ENCODE measurements around the gene DERL3. TPM values are rescaled to one million over a fixed set of nuclear protein-coding genes. Genes with fewer than 3 reads are reported as not detected.
A peak's percentile ranks its signal among the peaks of the same experiment; 100 is the strongest.

DERL3 gene
- total RNA-seq, 5 donors from 2014 or later (not counting 1 experiment from before 2014, with no cell fraction given): 1.2 to 3.9 (median 2.8) TPM

DNA sequence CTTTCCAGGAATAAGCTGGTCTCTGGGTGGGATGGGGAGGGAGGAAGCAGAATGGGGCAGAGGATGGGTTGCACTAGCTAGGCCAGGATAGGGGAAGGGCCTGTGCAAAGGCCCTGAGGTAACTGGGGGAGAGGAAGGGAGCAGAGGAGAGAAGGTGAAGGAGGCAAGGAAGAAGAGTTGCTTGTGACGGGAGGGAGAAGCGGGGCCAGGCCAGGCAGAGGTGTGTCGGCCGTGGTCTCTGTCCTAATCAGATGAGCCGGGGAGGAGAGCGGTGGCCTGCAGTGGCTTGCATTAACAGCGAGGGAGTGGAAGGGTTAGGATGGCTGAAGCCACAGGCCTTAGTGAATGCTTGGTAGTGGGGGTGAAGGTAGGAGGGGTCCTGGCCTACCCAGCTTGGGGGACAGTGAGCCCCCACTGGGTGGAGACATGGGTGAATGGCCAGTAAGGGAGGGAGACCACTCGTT, 6.0 kb upstream of the DERL3 start:
- no peaks in the 10 kb centered on the region for H3K27me3 Mint-ChIP-seq
- DNase-seq: no peak
- no peak for ATAC-seq (replicated peaks in 1 of 4)
- H3K4me3 Mint-ChIP-seq: no peak overlapping the region
- WGBS (ENCODE audit: insufficient coverage): 89% methylated on average over 7 of the region's 8 CpGs
- H3K36me3 ChIP-seq (ENCODE audit: control insufficient read depth in 2 of 2, extremely low read depth in 1 of 2, insufficient read depth in 1 of 2, low read length in 1 of 2): no peaks in the 10 kb centered on the region
- H3K36me3 Mint-ChIP-seq: no peaks in the 10 kb centered on the region
- H3K27ac ChIP-seq (ENCODE audit: low read length): no peak overlapping the region
- peaks cover 0 to 4% (median 1%) of the 10 kb centered on the region in 3 donors for H3K4me1 Mint-ChIP-seq
- ChIA-PET CTCF (interaction anchor here in 1 of 2 donors (1.3 kb wide), 1 partner anchor 12 kb away, joined by 5 read pairs; the partner anchor contains the start of gene SLC2A11), POLR2A (no interaction called here)
- H3K9me3 Mint-ChIP-seq: no peaks in the 10 kb centered on the region
- no peak overlapping the region for H3K4me3 ChIP-seq (ENCODE audit: control insufficient read depth in 1 of 2, extremely low read depth in 1 of 2, low read length in 1 of 2)
- no peak overlapping the region for H3K27ac Mint-ChIP-seq
- no peaks in the 10 kb centered on the region for H3K9me3 ChIP-seq
- peaks cover 0 to 12% of the 10 kb centered on the region in 2 experiments for H3K4me1 ChIP-seq (ENCODE audit: control insufficient read depth in 1 of 2, extremely low read depth in 1 of 2, insufficient read depth in 2 of 2, low read length in 2 of 2)
- H3K27me3 ChIP-seq (replicated peaks in 1 of 2; ENCODE audit: control insufficient read depth in 2 of 2, extremely low read depth in 1 of 2, insufficient read depth in 2 of 2, low read length in 1 of 2): peaks cover 0 to 14% of the 10 kb centered on the region in 2 experiments

DNA sequence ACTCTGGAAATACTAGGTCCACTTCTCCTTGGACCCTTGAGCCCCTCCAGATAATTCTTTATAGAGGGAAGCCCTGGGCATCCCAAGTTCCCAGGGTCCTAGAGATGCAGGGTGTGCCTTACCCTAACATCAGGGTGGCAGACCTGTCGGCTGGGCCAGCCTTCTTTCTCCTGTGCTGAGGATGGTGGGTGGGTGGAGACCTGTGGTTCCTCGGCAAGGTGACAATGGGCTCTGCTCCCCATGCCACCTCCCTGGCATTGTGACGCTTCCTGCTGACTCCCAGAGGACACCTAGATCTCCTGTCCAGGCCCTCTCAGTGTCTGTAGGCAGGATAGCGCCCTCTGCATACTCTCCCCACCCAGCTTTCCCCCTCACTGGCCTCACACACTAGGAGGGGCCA, 3.8 kb upstream of the DERL3 start:
- no peaks in the 10 kb centered on the region for H3K9me3 Mint-ChIP-seq
- Histone ChIP-seq H3K9me3 (no peaks in the 10 kb centered on the region), H3K27ac (ENCODE audit: low read length) (no peak overlapping the region), H3K4me1 (ENCODE audit: control insufficient read depth in 1 of 2, extremely low read depth in 1 of 2, insufficient read depth in 2 of 2, low read length in 2 of 2) (peaks cover 0 to 26% of the 10 kb centered on the region in 2 experiments), H3K36me3 (ENCODE audit: control insufficient read depth in 2 of 2, extremely low read depth in 1 of 2, insufficient read depth in 1 of 2, low read length in 1 of 2) (no peaks in the 10 kb centered on the region), H3K27me3 (replicated peaks in 1 of 2; ENCODE audit: control insufficient read depth in 2 of 2, extremely low read depth in 1 of 2, insufficient read depth in 2 of 2, low read length in 1 of 2) (peaks cover 0 to 5% of the 10 kb centered on the region in 2 experiments), H3K4me3 (ENCODE audit: control insufficient read depth in 1 of 2, extremely low read depth in 1 of 2, low read length in 1 of 2) (no peak overlapping the region)
- peaks cover 15 to 19% (median 18%) of the 10 kb centered on the region in 3 donors for H3K4me1 Mint-ChIP-seq
- no peaks in the 10 kb centered on the region for H3K27me3 Mint-ChIP-seq
- no peak for DNase-seq
- ATAC-seq (replicated peaks in 1 of 4): no peak
- ChIA-PET POLR2A (interaction anchor here in 1 of 2 donors (0.6 kb wide), 1 partner anchor 130 kb away, joined by 5 read pairs; no protein-coding TSS in a partner anchor), CTCF (no interaction called here)
- no peak overlapping the region for H3K4me3 Mint-ChIP-seq
- 64% methylated on average over 4 of the region's 4 CpGs for WGBS (ENCODE audit: insufficient coverage)
- H3K36me3 Mint-ChIP-seq: no peaks in the 10 kb centered on the region
- no peak overlapping the region for H3K27ac Mint-ChIP-seq

DNA sequence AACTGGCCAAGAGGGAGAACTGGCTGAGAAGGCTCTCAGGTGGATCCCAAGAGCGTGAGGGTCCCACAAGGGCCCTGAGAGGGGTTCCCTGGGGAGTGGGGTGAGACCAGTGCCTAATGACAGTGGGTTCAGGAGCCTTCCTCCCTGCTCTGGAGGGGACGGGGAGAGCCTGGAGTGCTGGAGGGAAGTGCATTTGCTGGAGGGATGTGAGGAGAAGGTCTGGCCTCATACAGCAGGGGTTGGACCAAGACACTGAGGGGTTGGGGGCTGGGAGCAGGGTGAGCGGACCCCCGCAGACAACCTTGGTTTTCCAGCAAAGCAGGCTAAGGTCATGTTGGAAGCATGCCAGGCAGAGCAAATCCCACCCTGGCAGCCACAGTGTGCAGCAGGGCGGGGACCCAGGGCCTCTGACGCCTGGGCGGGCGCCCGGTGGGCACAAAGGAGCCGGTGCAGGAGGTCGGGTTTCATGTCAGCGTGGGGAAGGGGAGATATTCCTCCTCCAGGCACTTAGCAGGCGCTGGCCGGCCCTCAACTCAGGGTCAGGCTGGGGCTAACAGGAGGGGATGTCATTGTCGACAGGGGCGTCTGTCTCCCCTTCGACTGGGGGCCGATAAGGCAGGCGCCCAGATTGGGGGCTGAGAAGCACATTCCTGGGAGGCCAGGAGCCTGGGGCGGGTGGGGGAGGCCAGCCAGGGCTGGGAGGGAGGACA, 3.1 kb upstream of the DERL3 start:
- H3K27ac ChIP-seq (ENCODE audit: low read length): no peak overlapping the region
- 92% methylated on average over 16 of the region's 20 CpGs for WGBS (ENCODE audit: insufficient coverage)
- peaks cover 15 to 22% (median 21%) of the 10 kb centered on the region in 3 donors for H3K4me1 Mint-ChIP-seq
- no peaks in the 10 kb centered on the region for H3K9me3 ChIP-seq
- no peaks in the 10 kb centered on the region for H3K36me3 Mint-ChIP-seq
- no peak overlapping the region for H3K4me3 ChIP-seq (ENCODE audit: control insufficient read depth in 1 of 2, extremely low read depth in 1 of 2, low read length in 1 of 2)
- ATAC-seq (replicated peaks in 1 of 4): no peak
- H3K27ac Mint-ChIP-seq: no peak overlapping the region
- no peaks in the 10 kb centered on the region for H3K27me3 Mint-ChIP-seq
- DNase-seq: no peak
- CTCF ChIA-PET: no interaction called here
- no peaks in the 10 kb centered on the region for H3K9me3 Mint-ChIP-seq
- H3K36me3 ChIP-seq (ENCODE audit: control insufficient read depth in 2 of 2, extremely low read depth in 1 of 2, insufficient read depth in 1 of 2, low read length in 1 of 2): no peaks in the 10 kb centered on the region
- H3K4me3 Mint-ChIP-seq: no peak overlapping the region
- POLR2A ChIA-PET: no interaction called here
- peaks cover 0 to 26% of the 10 kb centered on the region in 2 experiments for H3K4me1 ChIP-seq (ENCODE audit: control insufficient read depth in 1 of 2, extremely low read depth in 1 of 2, insufficient read depth in 2 of 2, low read length in 2 of 2)
- peaks cover 0 to 5% of the 10 kb centered on the region in 2 experiments for H3K27me3 ChIP-seq (replicated peaks in 1 of 2; ENCODE audit: control insufficient read depth in 2 of 2, extremely low read depth in 1 of 2, insufficient read depth in 2 of 2, low read length in 1 of 2)

DNA sequence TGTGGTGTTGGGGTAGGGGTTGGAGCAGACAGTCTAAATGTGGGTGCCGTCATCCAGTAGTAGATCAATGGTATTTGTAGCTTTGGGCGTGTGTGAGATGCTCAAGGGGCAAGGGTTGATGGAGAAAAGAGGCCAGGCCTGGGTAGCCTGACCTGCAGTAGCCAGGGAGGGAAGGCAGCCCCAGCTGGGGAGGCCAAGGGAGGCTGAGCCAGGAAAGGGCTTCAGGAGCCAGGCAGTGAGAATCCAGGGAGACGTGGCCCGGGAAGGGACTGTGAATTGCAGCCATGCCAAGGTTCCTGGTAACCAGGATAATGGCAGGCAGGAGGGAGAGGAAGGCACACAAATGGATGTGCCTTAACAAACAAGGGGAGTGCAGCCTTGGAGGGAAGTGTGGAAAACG, 2.5 kb upstream of the DERL3 start:
- CTCF ChIA-PET: no interaction called here
- no peaks in the 10 kb centered on the region for H3K9me3 ChIP-seq
- H3K4me1 Mint-ChIP-seq: peaks cover 15 to 24% (median 21%) of the 10 kb centered on the region in 3 donors
- H3K27ac Mint-ChIP-seq: no peak overlapping the region
- no peak overlapping the region for H3K27ac ChIP-seq (ENCODE audit: low read length)
- H3K9me3 Mint-ChIP-seq: no peaks in the 10 kb centered on the region
- H3K36me3 Mint-ChIP-seq: no peaks in the 10 kb centered on the region
- H3K4me3 ChIP-seq (ENCODE audit: control insufficient read depth in 1 of 2, extremely low read depth in 1 of 2, low read length in 1 of 2): no peak overlapping the region
- peaks cover 0 to 26% of the 10 kb centered on the region in 2 experiments for H3K4me1 ChIP-seq (ENCODE audit: control insufficient read depth in 1 of 2, extremely low read depth in 1 of 2, insufficient read depth in 2 of 2, low read length in 2 of 2)
- no peak overlapping the region for H3K4me3 Mint-ChIP-seq
- 92% methylated on average over 5 of the region's 5 CpGs for WGBS (ENCODE audit: insufficient coverage)
- ATAC-seq (replicated peaks in 1 of 4) (no peak), DNase-seq (no peak)
- peaks cover 0 to 5% of the 10 kb centered on the region in 2 experiments for H3K27me3 ChIP-seq (replicated peaks in 1 of 2; ENCODE audit: control insufficient read depth in 2 of 2, extremely low read depth in 1 of 2, insufficient read depth in 2 of 2, low read length in 1 of 2)
- no peaks in the 10 kb centered on the region for H3K27me3 Mint-ChIP-seq
- no peaks in the 10 kb centered on the region for H3K36me3 ChIP-seq (ENCODE audit: control insufficient read depth in 2 of 2, extremely low read depth in 1 of 2, insufficient read depth in 1 of 2, low read length in 1 of 2)
- POLR2A ChIA-PET: no interaction called here

DNA sequence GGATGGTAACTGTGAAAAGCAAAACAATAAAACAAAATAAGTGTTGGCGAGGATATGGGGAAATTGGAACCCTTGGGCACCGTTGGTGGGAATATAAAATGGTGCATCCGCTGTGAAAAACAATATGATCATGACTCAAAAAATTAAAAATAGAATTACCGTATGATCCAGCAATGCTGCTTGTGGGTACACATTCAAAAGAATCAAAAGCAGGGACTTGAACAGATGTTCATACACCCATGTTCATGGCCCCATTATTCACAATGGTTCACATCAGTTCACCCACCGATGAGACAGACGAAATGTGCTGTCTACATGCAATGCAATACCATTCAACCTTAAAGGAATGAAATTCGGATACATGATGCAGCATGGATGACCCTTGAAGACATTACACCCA, 1.2 kb upstream of the DERL3 start:
- Histone ChIP-seq H3K9me3 (no peaks in the 10 kb centered on the region), H3K36me3 (ENCODE audit: control insufficient read depth in 2 of 2, extremely low read depth in 1 of 2, insufficient read depth in 1 of 2, low read length in 1 of 2) (peaks cover 6 to 9% of the 10 kb centered on the region in 2 donors), H3K4me1 (ENCODE audit: control insufficient read depth in 1 of 2, extremely low read depth in 1 of 2, insufficient read depth in 2 of 2, low read length in 2 of 2) (peaks cover 0 to 26% of the 10 kb centered on the region in 2 experiments), H3K4me3 (ENCODE audit: control insufficient read depth in 1 of 2, extremely low read depth in 1 of 2, low read length in 1 of 2) (no peak overlapping the region), H3K27me3 (replicated peaks in 1 of 2; ENCODE audit: control insufficient read depth in 2 of 2, extremely low read depth in 1 of 2, insufficient read depth in 2 of 2, low read length in 1 of 2) (peaks cover 0 to 3% of the 10 kb centered on the region in 2 experiments), H3K27ac (ENCODE audit: low read length) (no peak overlapping the region)
- POLR2A ChIA-PET: interaction anchor here in 1 of 2 donors (0.7 kb wide), 1 partner anchor 169 kb away, joined by 7 read pairs; no protein-coding TSS in a partner anchor
- Mint-ChIP-seq H3K4me1 (peaks cover 15 to 24% (median 21%) of the 10 kb centered on the region in 3 donors), H3K4me3 (peak overlapping the region; percentile 49 to 95 (median 89)), H3K36me3 (peaks cover 2% of the 10 kb centered on the region), H3K9me3 (no peaks in the 10 kb centered on the region), H3K27me3 (no peaks in the 10 kb centered on the region), H3K27ac (peak overlapping the region in 1 of 2 donors; percentile 43)
- CTCF ChIA-PET: interaction anchor here in 1 of 2 donors (0.5 kb wide), 1 partner anchor 8 kb away, joined by 3 read pairs; no protein-coding TSS in a partner anchor
- WGBS (ENCODE audit: insufficient coverage): 84% methylated on average over 4 of the region's 7 CpGs
- DNase-seq (no peak), ATAC-seq (replicated peaks in 1 of 4) (no peak)

DNA sequence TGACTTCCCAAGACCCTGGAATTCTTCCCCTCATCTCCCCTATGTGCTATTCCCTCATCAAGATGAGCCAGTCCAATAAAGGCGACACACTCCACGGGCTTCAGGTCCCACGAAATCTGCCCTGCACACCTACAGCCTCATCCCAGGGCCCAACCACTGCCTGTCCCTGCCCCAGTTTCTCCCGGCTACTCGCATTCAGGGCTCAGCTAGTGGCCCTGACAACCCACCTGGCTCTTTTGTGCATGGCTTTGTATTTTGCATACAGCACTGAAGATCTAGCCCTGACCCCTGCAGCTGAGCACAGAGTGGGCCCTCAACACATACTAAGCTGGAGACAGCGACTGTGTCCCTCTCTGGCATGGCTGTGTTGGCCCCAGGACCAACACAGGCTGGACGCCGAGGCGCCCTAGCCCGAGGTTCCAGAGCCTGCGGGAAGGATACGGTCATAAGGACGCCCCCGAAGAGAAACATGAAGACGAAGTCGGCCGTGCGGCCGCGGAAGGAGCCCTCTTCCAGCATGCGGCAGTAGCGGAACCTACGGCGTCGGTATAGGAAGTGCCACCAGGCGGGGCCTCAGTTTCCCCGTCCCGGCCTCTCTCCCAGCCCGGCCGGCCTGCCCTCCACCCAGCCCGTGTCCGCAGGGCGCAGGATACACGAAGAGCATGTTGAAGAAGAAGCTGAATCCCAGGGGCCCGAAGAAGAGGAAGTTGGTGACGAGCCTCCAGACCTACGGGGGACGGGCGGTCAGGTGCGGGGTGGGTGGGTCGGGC, 710 bp downstream of the DERL3 start:
- H3K36me3 ChIP-seq (ENCODE audit: control insufficient read depth in 2 of 2, extremely low read depth in 1 of 2, insufficient read depth in 1 of 2, low read length in 1 of 2): peaks cover 15 to 21% of the 10 kb centered on the region in 2 donors
- Mint-ChIP-seq H3K9me3 (no peaks in the 10 kb centered on the region), H3K27ac (peak overlapping the region; percentile 52 to 59), H3K4me1 (peaks cover 15 to 24% (median 21%) of the 10 kb centered on the region in 3 donors), H3K4me3 (peak overlapping the region; percentile 87 to 95 (median 89)), H3K27me3 (no peaks in the 10 kb centered on the region), H3K36me3 (peaks cover 2% of the 10 kb centered on the region)
- H3K4me3 ChIP-seq (ENCODE audit: control insufficient read depth in 1 of 2, extremely low read depth in 1 of 2, low read length in 1 of 2): peak overlapping the region; percentile 60 to 69
- DNase-seq (peak in 2 of 35 experiments; percentile 11 to 19), ATAC-seq (replicated peaks in 1 of 4) (no peak)
- WGBS (ENCODE audit: insufficient coverage): 25% methylated on average over 36 of the region's 41 CpGs
- CTCF ChIA-PET: interaction anchor here in 1 of 2 donors (0.6 kb wide), 1 partner anchor 9 kb away, joined by 4 read pairs; no protein-coding TSS in a partner anchor
- peaks cover 0 to 23% of the 10 kb centered on the region in 2 experiments for H3K4me1 ChIP-seq (ENCODE audit: control insufficient read depth in 1 of 2, extremely low read depth in 1 of 2, insufficient read depth in 2 of 2, low read length in 2 of 2)
- peaks cover 0 to 2% of the 10 kb centered on the region in 2 experiments for H3K27me3 ChIP-seq (replicated peaks in 1 of 2; ENCODE audit: control insufficient read depth in 2 of 2, extremely low read depth in 1 of 2, insufficient read depth in 2 of 2, low read length in 1 of 2)
- H3K27ac ChIP-seq (ENCODE audit: low read length): peak overlapping the region; percentile 10
- POLR2A ChIA-PET: no interaction called here
- no peaks in the 10 kb centered on the region for H3K9me3 ChIP-seq

Measured in T-cell (primary cell).